HG03060 (cell line): ENCODE measurements around the gene CD84.
"Not testable (repeated sequence)": the region's sequence is repeated elsewhere in the genome, so short reads cannot be mapped to it uniquely, and the experiment has no call there.

Experiments used
- ATAC-seq: cut with Tn5 transposase; IDR thresholded peaks from one replicate; pipeline ENCODE4 v1.9.1; 2021; ENCODE audit warnings: low read depth, moderate number of reproducible peaks; ENCODE audit not compliant: unreplicated experiment

Gene CD84

GRCh38 chr1:160610569-160611242, 31.4 kb upstream of the CD84 start:
- no peak for ATAC-seq

- ATAC-seq: no peak
These were observed 29.6 kb upstream of the CD84 start for GRCh38 chr1:160608941-160609340.

GRCh38 chr1:160608514-160608913, 29.2 kb upstream of the CD84 start:
- no peak for ATAC-seq

GRCh38 chr1:160608057-160608456, 28.8 kb upstream of the CD84 start:
- no peak for ATAC-seq

GRCh38 chr1:160607672-160608032, 28.4 kb upstream of the CD84 start:
- ATAC-seq: peak; percentile 1

GRCh38 chr1:160607011-160607671, 27.8 kb upstream of the CD84 start:
- ATAC-seq: peak; percentile 52

- ATAC-seq: no peak
These were observed 27.3 kb upstream of the CD84 start for GRCh38 chr1:160606611-160607010.

- no peak for ATAC-seq
These were observed 26.6 kb upstream of the CD84 start for GRCh38 chr1:160605792-160606479.

- ATAC-seq: no peak
These were observed 25.9 kb upstream of the CD84 start for GRCh38 chr1:160605205-160605604.

GRCh38 chr1:160597705-160598104, 18.4 kb upstream of the CD84 start:
- ATAC-seq: no peak

GRCh38 chr1:160597051-160597450, 17.8 kb upstream of the CD84 start:
- no peak for ATAC-seq

- no peak for ATAC-seq
These were observed 11.2 kb upstream of the CD84 start for GRCh38 chr1:160590488-160590887.

GRCh38 chr1:160588468-160588867, 9.2 kb upstream of the CD84 start:
- ATAC-seq: no peak

- ATAC-seq: no peak
These were observed 5.5 kb upstream of the CD84 start for GRCh38 chr1:160584784-160585183.

GRCh38 chr1:160582976-160583375, 3.7 kb upstream of the CD84 start:
- ATAC-seq: not testable (repeated sequence)

- no peak for ATAC-seq
These were observed 2.7 kb upstream of the CD84 start for GRCh38 chr1:160581961-160582360.

GRCh38 chr1:160580221-160580812, 1.0 kb upstream of the CD84 start:
- no peak for ATAC-seq

GRCh38 chr1:160578525-160579191, 638 bp downstream of the CD84 start:
- no peak for ATAC-seq

GRCh38 chr1:160578175-160578524, 1.1 kb downstream of the CD84 start:
- no peak for ATAC-seq

GRCh38 chr1:160577671-160578070, 1.6 kb downstream of the CD84 start:
- ATAC-seq: no peak

- ATAC-seq: no peak
These were observed 2.4 kb downstream of the CD84 start for GRCh38 chr1:160576884-160577283.
